Ovary (tissue), 9 donors: ENCODE results near the gene ADGB. TPM values are rescaled to one million over a fixed set of nuclear protein-coding genes. Genes with fewer than 3 reads are reported as not detected.

Source experiments
- DNase-seq, 5 donors: peaks; one replicate each; pipeline ENCODE4 v3.0.0-alpha.2; 2019 to 2020
- H3K27ac ChIP-seq, 2 donors: fragments of 200-600 bp; one replicate each; pipeline versions ENCODE4 v1.5.1 to v1.8.0; 2019 to 2022
- H3K27me3 ChIP-seq: fragments of 200-600 bp; one replicate; pipeline ENCODE4 v1.8.0; 2022
- H3K36me3 ChIP-seq: fragments of 200-600 bp; sonication (generic); one replicate; pipeline ENCODE4 v1.5.1; 2019
- H3K4me1 ChIP-seq: one replicate; pipeline ENCODE4 v1.8.1; 2013; ENCODE audit warnings: mild to moderate bottlenecking, moderate library complexity; ENCODE audit not compliant: insufficient read depth
- H3K4me3 ChIP-seq: fragments of 200-600 bp; sonication (generic); one replicate; pipeline ENCODE4 v1.5.1; 2017
- H3K9me3 ChIP-seq, 2 donors: fragments of 200-600 bp in 1 of 2; sonication (generic) in 1 of 2; one replicate each; pipeline versions ENCODE4 v1.5.1 to v1.8.1; 2013 to 2019; ENCODE audit warnings: mild to moderate bottlenecking in 1 of 2, moderate library complexity in 1 of 2
- CTCF ChIP-seq, 3 donors: fragments of 450-650 bp in 2 of 3; fragments of 200-600 bp in 1 of 3; IDR thresholded peaks; one replicate each; pipeline versions ENCODE4 v1.5.1 to v1.8.0; 2016 to 2022; ENCODE audit warnings: antibody characterized with exemption in 3 of 3, mild to moderate bottlenecking in 1 of 3
- EP300 ChIP-seq: sonication (generic); formaldehyde crosslinking; IDR thresholded peaks from one replicate; pipeline ENCODE4 v1.6.1; 2017; ENCODE audit warnings: antibody characterized with exemption
- POLR2A ChIP-seq: fragments of 450-650 bp; IDR thresholded peaks from one replicate; pipeline ENCODE4 v1.6.1; 2017; ENCODE audit warnings: antibody characterized with exemption, mild to moderate bottlenecking, moderate library complexity
- WGBS, 3 donors: extraction: QIAGEN DNeasy Blood & Tissue Kit in 1 of 3; methylation state at CpG; one replicate each; pipeline versions ENCODE4 v1.1.5 to v1.1.7; 2013 to 2017; 5-methylcytosine and 5-hydroxymethylcytosine counted together
- intact Hi-C, 4 donors: fragments of 100-400 bp; cut with DNase I; formaldehyde crosslinking; loops; one replicate each; pipeline versions ENCODE4 v1.11.0 to v1.15.1; 2022 to 2023
- polyA plus RNA-seq, 2 donors: library from polyadenylated mRNA; stranded (reverse); fragments of 200-250 nt in 1 of 2; fragments of 350-450 nt in 1 of 2; fragmentation: Illumina TruSeq in 1 of 2; extraction: RNeasy Lipid Tissue Mini Kit (QIAGEN cat#74804) in 1 of 2; gene quantifications; one replicate each; pipeline ENCODE4 v1.2.3, GENCODE V29; 2013 to 2014
- total RNA-seq, 7 donors: library from RNA; depleted of rRNA in 2 of 7; stranded (reverse); fragments of >200 nt in 2 of 7; fragmentation: NEBNext Ultra II Directional in 3 of 7; extraction: Animal tissue kit (Norgen Biotek cat#: 25700) in 3 of 7; gene quantifications; one replicate each; pipeline versions ENCODE4 v1.1.0 to v1.2.4, GENCODE V29; 2016 to 2023
- donor health status: DM: no; HTN: no; CAD: no; lungs with moderate emphysema.
- donor health status: DM: no; HTN: no; CAD: no.
- donor health status: Bipolar disorder and iron deficiency.
- donor health status: DM: yes; HTN: yes; CAD: no.
- donor health status: DM: no; HTN: no; CAD: no.
- donor health status: DM: yes; HTN: yes; CAD: no.

Gene ADGB
- total and polyA plus RNA-seq, 9 donors: 0.60 to 16.5 (median 0.72) TPM; not detected in 4

- H3K27me3 ChIP-seq: no peaks in the 10 kb centered on the region
- H3K27ac ChIP-seq: no peak overlapping the region
- DNase-seq: no peak
- intact Hi-C loops: no loop called here
- H3K4me3 ChIP-seq: no peak overlapping the region
- H3K9me3 ChIP-seq: no peaks in the 10 kb centered on the region
- 53 to 70% (median 59%) methylated on average over 4 of the region's 4 CpGs for WGBS, 3 donors
- no peaks in the 10 kb centered on the region for H3K36me3 ChIP-seq
- no peaks in the 10 kb centered on the region for H3K4me1 ChIP-seq
- TF ChIP-seq CTCF (IDR thresholded peaks at IDR 0.05) (no peak), EP300 (no peak), POLR2A (no peak)
Measured at GRCh38 chr6:146719387-146719786, 120.6 kb downstream of the ADGB start.

- TF ChIP-seq CTCF (IDR thresholded peaks at IDR 0.05) (no peak), POLR2A (no peak), EP300 (no peak)
- H3K4me3 ChIP-seq: no peak overlapping the region
- no peak overlapping the region for H3K27ac ChIP-seq
- WGBS, 3 donors: 17 to 59% (median 55%) methylated on average over 3 of the region's 3 CpGs
- DNase-seq: no peak
- no peaks in the 10 kb centered on the region for H3K4me1 ChIP-seq
- no peaks in the 10 kb centered on the region for H3K27me3 ChIP-seq
- intact Hi-C loops: no loop called here
- no peaks in the 10 kb centered on the region for H3K9me3 ChIP-seq
- no peaks in the 10 kb centered on the region for H3K36me3 ChIP-seq
Measured at GRCh38 chr6:146739696-146740095, 140.9 kb downstream of the ADGB start.

- intact Hi-C loops: no loop called here
- Histone ChIP-seq H3K27me3 (no peaks in the 10 kb centered on the region), H3K9me3 (no peaks in the 10 kb centered on the region), H3K4me3 (no peak overlapping the region), H3K36me3 (no peaks in the 10 kb centered on the region), H3K27ac (no peak overlapping the region), H3K4me1 (no peaks in the 10 kb centered on the region)
- TF ChIP-seq POLR2A (no peak), CTCF (IDR thresholded peaks at IDR 0.05) (no peak), EP300 (no peak)
- no peak for DNase-seq
Measured at GRCh38 chr6:146741609-146742008, 142.8 kb downstream of the ADGB start.

GRCh38 chr6:146753306-146753705 is 154.5 kb downstream of the ADGB start:
- no peak overlapping the region for H3K4me3 ChIP-seq
- WGBS, 3 donors: 17 to 46% (median 23%) methylated on average over 2 of the region's 2 CpGs
- H3K4me1 ChIP-seq: no peaks in the 10 kb centered on the region
- no peaks in the 10 kb centered on the region for H3K27me3 ChIP-seq
- TF ChIP-seq CTCF (IDR thresholded peaks at IDR 0.05) (no peak), POLR2A (no peak), EP300 (no peak)
- no peaks in the 10 kb centered on the region for H3K9me3 ChIP-seq
- intact Hi-C loops: no loop called here
- H3K27ac ChIP-seq: no peak overlapping the region
- DNase-seq: no peak
- H3K36me3 ChIP-seq: no peaks in the 10 kb centered on the region

GRCh38 chr6:146767632-146768031 is 168.9 kb downstream of the ADGB start:
- Histone ChIP-seq H3K27ac (no peak overlapping the region), H3K27me3 (no peaks in the 10 kb centered on the region), H3K4me3 (no peak overlapping the region), H3K36me3 (no peaks in the 10 kb centered on the region), H3K4me1 (no peaks in the 10 kb centered on the region), H3K9me3 (no peaks in the 10 kb centered on the region)
- WGBS, 3 donors: 45 to 55% (median 54%) methylated on average over 1 of the region's 1 CpG
- intact Hi-C loops: no loop called here
- no peak for TF ChIP-seq CTCF (IDR thresholded peaks at IDR 0.05)
- DNase-seq: no peak
